ENCODE results near the gene MDN1. TPM values are rescaled to one million over a fixed set of nuclear protein-coding genes. Genes with fewer than 3 reads are reported as not detected.
A peak's percentile ranks its signal among the peaks of the same experiment; 100 is the strongest.
"Not testable (repeated sequence)": the region's sequence is repeated elsewhere in the genome, so short reads cannot be mapped to it uniquely, and the experiment has no call there.

The MDN1 gene
- total RNA-seq, 2 experiments from 2014 or later: 38.2 to 39.4 TPM

DNA sequence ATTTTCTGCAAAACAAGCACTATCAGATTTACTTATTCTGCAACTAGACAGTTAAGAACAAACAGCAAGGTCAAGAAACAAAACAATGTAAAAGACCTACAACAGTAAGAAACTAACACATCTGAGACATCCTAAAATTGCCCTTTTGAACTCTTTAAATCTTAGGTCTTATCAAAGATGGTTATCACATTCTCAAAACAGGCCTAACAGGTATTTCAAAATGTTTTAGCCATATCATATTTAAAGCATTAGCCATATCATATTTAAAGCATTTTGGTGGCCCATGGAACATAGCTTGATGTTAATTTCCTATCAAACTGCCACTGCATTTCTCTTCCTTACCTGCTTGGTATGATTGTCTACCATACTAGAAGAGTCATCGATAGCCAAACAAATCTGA, 169.9 kb downstream of the MDN1 start:
- Mint-ChIP-seq H3K27ac (no peak overlapping the region), H3K4me1 (no peaks in the 10 kb centered on the region), H3K9me3 (no peaks in the 10 kb centered on the region), H3K36me3 (ENCODE audit: low read depth) (peaks cover 49% of the 10 kb centered on the region), H3K4me3 (no peak overlapping the region), H3K27me3 (no peaks in the 10 kb centered on the region)
- CTCF ChIA-PET: no interaction called here
- POLR2A ChIA-PET: interaction anchor here (1.2 to 2.4 kb wide), 2 partner anchors 11 to 170 kb away, joined by 3 to 6 read pairs; partner anchors contain the start of genes LYRM2 and MDN1
- DNase-seq: no peak

DNA sequence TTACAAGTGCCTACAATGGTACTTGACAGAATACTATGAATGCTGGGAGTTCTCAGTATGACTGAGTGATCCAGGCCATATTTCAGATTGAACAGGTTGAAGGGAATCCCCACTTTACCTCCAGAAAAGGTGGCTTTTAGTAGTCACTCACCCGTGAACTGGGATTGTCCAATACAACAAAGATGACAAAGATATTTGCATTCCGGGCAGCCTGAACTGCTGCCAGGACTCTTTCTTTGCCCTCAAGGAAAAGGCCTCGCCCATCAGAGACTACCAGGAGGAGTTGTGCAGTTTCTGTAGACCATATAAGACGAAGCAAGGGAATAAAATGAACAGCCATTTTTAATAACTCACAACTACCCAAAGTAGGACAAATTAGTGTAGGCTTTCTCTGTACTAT, 174.7 kb downstream of the MDN1 start:
- Mint-ChIP-seq H3K36me3 (ENCODE audit: low read depth) (peaks cover 50% of the 10 kb centered on the region), H3K27ac (no peak overlapping the region), H3K27me3 (no peaks in the 10 kb centered on the region), H3K4me1 (no peaks in the 10 kb centered on the region), H3K4me3 (no peak overlapping the region), H3K9me3 (no peaks in the 10 kb centered on the region)
- ChIA-PET CTCF (no interaction called here), POLR2A (no interaction called here)
- no peak for DNase-seq

DNA sequence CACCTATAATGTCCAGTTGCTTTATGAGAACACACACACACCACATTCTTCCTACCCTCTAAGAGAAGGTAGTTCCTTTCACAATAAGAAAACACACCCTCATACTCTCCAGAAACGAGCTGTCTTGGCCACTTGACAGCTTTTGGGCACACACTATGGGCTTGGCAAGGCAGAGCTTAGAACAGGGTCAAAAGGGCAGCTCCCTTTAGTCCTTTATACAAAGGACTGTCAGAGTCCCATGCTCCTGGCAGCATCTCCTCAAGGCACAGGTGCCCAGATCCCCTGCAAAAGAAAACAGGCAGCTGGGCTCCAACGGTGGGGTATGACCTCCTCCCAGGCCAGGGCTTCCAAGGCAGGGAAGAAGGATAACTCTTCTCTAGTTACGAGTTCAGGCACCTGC, 176.2 kb downstream of the MDN1 start:
- H3K9me3 Mint-ChIP-seq: no peaks in the 10 kb centered on the region
- no peaks in the 10 kb centered on the region for H3K27me3 Mint-ChIP-seq
- ChIA-PET POLR2A (interaction anchor here (0.9 kb wide), 1 partner anchor 22 kb away, joined by 3 read pairs; no protein-coding TSS in a partner anchor), CTCF (no interaction called here)
- no peak overlapping the region for H3K27ac Mint-ChIP-seq
- H3K36me3 Mint-ChIP-seq (ENCODE audit: low read depth): peaks cover 48% of the 10 kb centered on the region
- peaks cover 12% of the 10 kb centered on the region for H3K4me1 Mint-ChIP-seq
- H3K4me3 Mint-ChIP-seq: no peak overlapping the region
- DNase-seq: no peak

DNA sequence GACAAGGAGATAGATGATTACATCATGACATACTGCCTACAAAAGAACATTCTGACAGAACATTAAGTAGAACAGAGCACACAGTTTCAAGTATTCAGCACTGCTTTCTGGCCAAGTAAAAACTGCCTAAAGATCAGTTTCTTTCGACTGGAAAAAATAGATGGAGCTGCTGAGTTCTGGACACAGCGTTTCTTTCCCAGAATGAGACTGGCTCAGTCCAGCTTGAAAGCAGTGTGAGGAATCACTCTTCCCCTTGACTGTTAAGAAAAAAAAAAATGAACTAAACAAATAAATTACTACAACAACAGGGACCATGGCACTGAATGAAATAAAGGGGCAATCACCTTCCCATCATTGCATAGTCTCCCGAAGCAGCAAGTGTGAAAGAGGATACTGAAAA, 176.6 kb downstream of the MDN1 start:
- Mint-ChIP-seq H3K4me1 (peaks cover 16% of the 10 kb centered on the region), H3K36me3 (ENCODE audit: low read depth) (peaks cover 52% of the 10 kb centered on the region), H3K27ac (no peak overlapping the region), H3K4me3 (no peak overlapping the region), H3K27me3 (no peaks in the 10 kb centered on the region), H3K9me3 (no peaks in the 10 kb centered on the region)
- DNase-seq: no peak
- ChIA-PET POLR2A (interaction anchor here (0.9 kb wide), 1 partner anchor 22 kb away, joined by 3 read pairs; no protein-coding TSS in a partner anchor), CTCF (no interaction called here)

DNA sequence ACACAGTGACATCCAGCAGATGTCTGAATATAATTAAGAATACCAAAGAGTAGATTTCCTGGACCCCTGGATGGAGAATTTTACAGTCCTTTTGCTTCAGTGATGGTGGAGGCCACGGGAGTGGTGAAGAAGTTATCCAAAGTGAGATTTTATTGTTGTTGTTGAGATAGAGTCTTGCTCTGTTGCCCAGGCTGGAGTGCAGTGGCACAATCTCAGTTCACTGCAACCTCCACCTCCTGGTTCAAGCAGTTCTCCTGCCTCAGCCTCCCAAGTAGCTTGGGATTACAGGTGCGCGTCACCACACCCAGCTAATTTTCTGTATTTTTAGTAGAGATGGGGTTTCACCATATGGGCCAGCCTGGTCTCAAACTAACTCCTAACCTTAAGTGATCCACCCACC, 178.0 kb downstream of the MDN1 start:
- H3K4me3 Mint-ChIP-seq, H3K27ac Mint-ChIP-seq, H3K27me3 Mint-ChIP-seq, POLR2A ChIA-PET, H3K9me3 Mint-ChIP-seq, DNase-seq: not testable (repeated sequence)
- CTCF ChIA-PET: interaction anchor here (1.2 kb wide), 1 partner anchor 29 kb away, joined by 3 read pairs; no protein-coding TSS in a partner anchor
- Mint-ChIP-seq H3K36me3 (ENCODE audit: low read depth) (peaks cover 53% of the 10 kb centered on the region), H3K4me1 (peaks cover 28% of the 10 kb centered on the region)

DNA sequence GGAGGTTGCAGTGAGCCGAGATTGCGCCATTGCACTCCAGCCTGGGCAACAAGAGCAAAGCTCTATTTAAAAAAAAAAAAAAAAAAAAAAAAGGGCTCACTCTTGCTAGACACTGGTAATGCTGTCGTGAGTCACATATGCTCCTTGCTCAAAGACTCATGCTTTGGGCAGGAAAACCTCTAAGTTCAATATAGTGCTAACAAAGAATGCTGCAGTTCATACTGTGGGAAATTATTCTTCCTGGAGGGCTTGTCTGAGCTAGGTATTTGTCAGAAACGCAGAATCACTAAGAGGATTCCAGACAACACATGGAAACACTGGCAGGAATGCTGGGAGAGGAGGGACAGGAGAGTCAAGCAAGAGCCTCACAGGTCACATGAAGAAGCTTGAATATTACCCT, 178.8 kb downstream of the MDN1 start:
- Mint-ChIP-seq H3K27me3 (no peaks in the 10 kb centered on the region), H3K4me3 (no peak overlapping the region)

DNA sequence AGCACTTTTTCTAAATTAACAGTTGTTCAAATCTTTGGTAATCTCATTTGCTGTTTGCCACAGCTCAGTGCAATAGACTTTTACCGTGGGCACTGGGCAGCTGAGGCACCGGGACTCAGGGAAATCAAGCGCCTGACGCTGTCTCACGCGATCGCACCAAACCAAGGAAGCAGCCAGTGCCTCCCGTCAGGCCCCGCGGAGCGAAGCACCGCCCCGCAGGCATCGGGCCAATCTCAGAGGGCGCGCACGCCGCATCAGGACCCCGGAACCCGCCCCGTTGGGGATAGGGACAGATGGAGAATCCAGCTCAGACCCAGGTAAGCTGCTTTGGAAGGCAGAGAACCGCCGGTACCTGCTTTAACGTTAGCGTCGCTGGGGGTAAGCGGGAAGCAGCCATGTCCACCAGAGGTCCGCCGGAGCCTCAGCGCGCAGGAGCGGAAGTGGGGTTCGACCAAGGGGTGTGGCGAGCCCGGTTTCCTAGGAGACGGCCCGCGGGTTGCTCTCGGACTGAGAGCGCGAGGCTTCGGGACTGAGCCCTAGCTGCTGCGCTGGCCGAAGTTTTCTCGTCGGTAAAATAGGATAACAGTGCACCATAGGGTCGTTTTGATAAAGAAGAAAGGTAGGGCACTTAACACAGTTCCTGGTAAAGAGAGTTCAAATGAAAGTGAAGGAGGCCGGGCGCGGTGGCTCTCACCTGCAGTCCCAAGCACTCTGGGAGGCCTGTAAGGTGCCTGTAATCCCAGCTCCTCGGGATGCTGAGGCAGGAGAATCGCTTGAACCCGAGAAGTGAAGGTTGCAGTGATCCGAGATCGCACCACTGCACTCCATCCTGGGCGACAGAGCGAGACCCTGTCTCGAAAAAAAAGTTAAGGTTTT, 181.0 kb downstream of the MDN1 start, which contains the start of gene LYRM2:
Gene LYRM2, minus strand, starts transcription at position 428 of the 876 bp plus-strand sequence. Its CDS starts 31 bp downstream, at position 397.
- peaks cover 37% of the 10 kb centered on the region for H3K4me1 Mint-ChIP-seq
- peak within 1 kb of the TSS; percentile 90 for H3K4me3 Mint-ChIP-seq
- no peaks in the 10 kb centered on the region for H3K27me3 Mint-ChIP-seq
- H3K27ac Mint-ChIP-seq: peak within 1 kb of the TSS; percentile 97
- H3K9me3 Mint-ChIP-seq: no peaks in the 10 kb centered on the region
- DNase-seq: peak; percentile 92
- POLR2A ChIA-PET: interaction anchor here (0.6 to 2.6 kb wide), 25 partner anchors 9 to 675 kb away, joined by 3 to 15 read pairs (median 5); partner anchors contain the start of genes CASP8AP2, MDN1, PM20D2 and PNRC1
- H3K36me3 Mint-ChIP-seq (ENCODE audit: low read depth): peaks cover 58% of the 10 kb centered on the region
- CTCF ChIA-PET: interaction anchor here (0.8 to 2.0 kb wide), 12 partner anchors 26 to 841 kb away, joined by 3 to 10 read pairs (median 3); partner anchors contain the start of genes ANKRD6, MDN1 and RNGTT

More for the DNA sequence above, 178.8 kb downstream of the MDN1 start:
- ChIA-PET POLR2A (no interaction called here), CTCF (interaction anchor here (1.2 kb wide), 1 partner anchor 28 kb away, joined by 3 read pairs; no protein-coding TSS in a partner anchor)
- Mint-ChIP-seq H3K4me1 (peaks cover 34% of the 10 kb centered on the region), H3K36me3 (ENCODE audit: low read depth) (peaks cover 57% of the 10 kb centered on the region), H3K9me3 (no peaks in the 10 kb centered on the region), H3K27ac (no peak overlapping the region)
- no peak for DNase-seq

DNA sequence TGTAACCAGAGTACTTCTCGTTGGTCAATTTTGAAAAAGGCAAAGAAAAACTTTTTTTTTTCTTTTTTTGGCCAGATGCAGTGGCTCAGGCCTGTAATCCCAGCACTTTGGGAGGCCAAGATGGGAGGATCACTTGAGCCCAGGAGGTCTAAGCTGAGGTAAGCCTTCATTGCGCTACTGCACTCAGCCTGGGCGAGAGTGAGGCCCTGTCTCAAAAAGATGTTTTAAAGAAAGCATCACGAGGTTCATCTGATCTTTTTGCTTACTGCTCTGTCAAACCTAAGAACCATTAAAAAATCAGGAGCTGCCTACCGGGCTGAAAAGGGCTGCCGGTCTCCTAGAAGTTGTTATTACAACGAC, 181.7 kb downstream of the MDN1 start:
- Mint-ChIP-seq H3K27ac (peak overlapping the region; percentile 97), H3K36me3 (ENCODE audit: low read depth) (peaks cover 53% of the 10 kb centered on the region), H3K9me3 (no peaks in the 10 kb centered on the region), H3K27me3 (no peaks in the 10 kb centered on the region), H3K4me1 (peaks cover 37% of the 10 kb centered on the region), H3K4me3 (peak overlapping the region; percentile 90)
- ChIA-PET CTCF (interaction anchor here (0.8 to 2.0 kb wide), 11 partner anchors 25 to 842 kb away, joined by 3 to 10 read pairs (median 3); partner anchors contain the start of genes ANKRD6, MDN1 and RNGTT), POLR2A (interaction anchor here (0.6 to 2.6 kb wide), 25 partner anchors 8 to 675 kb away, joined by 3 to 15 read pairs (median 5); partner anchors contain the start of genes CASP8AP2, MDN1, PM20D2 and PNRC1)
- no peak for DNase-seq

- CTCF ChIA-PET: interaction anchor here (0.7 to 1.1 kb wide), 2 partner anchors 68 to 144 kb away, joined by 3 to 4 read pairs; no protein-coding TSS in a partner anchor
- H3K27me3 Mint-ChIP-seq, DNase-seq, H3K4me3 Mint-ChIP-seq, H3K9me3 Mint-ChIP-seq, POLR2A ChIA-PET, H3K27ac Mint-ChIP-seq: not testable (repeated sequence)
- Mint-ChIP-seq H3K36me3 (ENCODE audit: low read depth) (peaks cover 46% of the 10 kb centered on the region), H3K4me1 (peaks cover 37% of the 10 kb centered on the region)
Observed at GRCh38 chr6:89636412-89636811, 183.2 kb downstream of the MDN1 start.

GRCh38 chr6:89630488-89630887, 189.1 kb downstream of the MDN1 start:
- H3K4me1 Mint-ChIP-seq: no peaks in the 10 kb centered on the region
- H3K27me3 Mint-ChIP-seq: no peaks in the 10 kb centered on the region
- CTCF ChIA-PET: no interaction called here
- no peak overlapping the region for H3K27ac Mint-ChIP-seq
- H3K36me3 Mint-ChIP-seq (ENCODE audit: low read depth): peaks cover 13% of the 10 kb centered on the region
- H3K9me3 Mint-ChIP-seq: no peaks in the 10 kb centered on the region
- DNase-seq: no peak
- POLR2A ChIA-PET: interaction anchor here (1.0 to 1.2 kb wide), 2 partner anchors 8 to 17 kb away, joined by 3 read pairs; partner anchors contain the start of gene LYRM2
- no peak overlapping the region for H3K4me3 Mint-ChIP-seq

GRCh38 chr6:89623749-89624148, 195.8 kb downstream of the MDN1 start:
- H3K27ac Mint-ChIP-seq: no peak overlapping the region
- ChIA-PET CTCF (interaction anchor here (1.1 kb wide), 1 partner anchor 193 kb away, joined by 3 read pairs; no protein-coding TSS in a partner anchor), POLR2A (no interaction called here)
- H3K27me3 Mint-ChIP-seq: no peaks in the 10 kb centered on the region
- H3K4me1 Mint-ChIP-seq: no peaks in the 10 kb centered on the region
- no peaks in the 10 kb centered on the region for H3K9me3 Mint-ChIP-seq
- no peak for DNase-seq
- H3K4me3 Mint-ChIP-seq: no peak overlapping the region
- no peaks in the 10 kb centered on the region for H3K36me3 Mint-ChIP-seq (ENCODE audit: low read depth)

DNA sequence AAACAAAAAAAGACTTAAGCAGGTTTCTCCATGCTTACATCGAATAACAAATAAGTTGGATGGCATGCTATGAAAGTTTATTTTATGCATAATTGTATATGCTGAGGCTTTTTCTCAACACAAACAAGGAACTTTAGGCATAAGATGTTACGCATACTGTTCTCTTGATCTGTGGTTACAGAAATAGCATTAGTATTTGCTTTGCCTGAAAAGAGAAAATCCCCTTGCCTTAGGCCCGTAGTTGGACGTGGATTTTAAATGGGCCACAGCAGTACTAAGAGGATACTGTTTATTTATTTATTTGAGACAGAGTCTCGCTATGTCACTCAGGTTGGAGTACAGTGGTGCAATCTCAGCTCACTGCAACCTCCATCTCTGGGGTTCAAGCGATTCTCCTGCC, 200.0 kb downstream of the MDN1 start:
- no peak overlapping the region for H3K27ac Mint-ChIP-seq
- DNase-seq: no peak
- no peaks in the 10 kb centered on the region for H3K9me3 Mint-ChIP-seq
- no peak overlapping the region for H3K4me3 Mint-ChIP-seq
- POLR2A ChIA-PET: no interaction called here
- CTCF ChIA-PET: no interaction called here
- no peaks in the 10 kb centered on the region for H3K36me3 Mint-ChIP-seq (ENCODE audit: low read depth)
- H3K27me3 Mint-ChIP-seq: no peaks in the 10 kb centered on the region
- H3K4me1 Mint-ChIP-seq: no peaks in the 10 kb centered on the region

DNA sequence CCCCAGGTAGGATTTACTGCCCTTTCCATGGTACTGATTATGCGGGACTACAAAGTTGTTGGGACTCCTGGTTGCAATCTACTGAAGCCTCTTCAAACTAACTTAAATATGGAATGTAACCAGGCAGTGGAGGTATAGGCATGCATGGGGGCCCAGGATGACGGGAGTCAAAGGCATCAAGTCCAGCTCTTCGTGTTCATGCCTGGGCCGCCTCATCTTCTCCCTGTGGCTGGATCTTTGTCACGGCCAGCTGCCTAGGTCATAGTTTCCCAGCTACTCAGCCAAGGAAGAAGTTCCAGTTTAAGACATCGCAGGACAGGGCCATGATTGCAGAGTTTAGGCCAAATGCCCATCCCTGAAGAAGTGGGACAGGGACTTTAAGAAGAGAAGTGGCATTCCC, 201.6 kb downstream of the MDN1 start:
- POLR2A ChIA-PET: no interaction called here
- Mint-ChIP-seq H3K4me1 (no peaks in the 10 kb centered on the region), H3K9me3 (no peaks in the 10 kb centered on the region), H3K4me3 (no peak overlapping the region), H3K27ac (no peak overlapping the region), H3K36me3 (ENCODE audit: low read depth) (no peaks in the 10 kb centered on the region), H3K27me3 (no peaks in the 10 kb centered on the region)
- CTCF ChIA-PET: no interaction called here
- no peak for DNase-seq

Measured in activated CD4-positive, alpha-beta memory T cell treated with anti-CD3 and anti-CD28 coated beads, Interleukin-2, amount 10 ng/mL, durations not matched to agents 7 days and 5 days (primary cell).